SK-MEL-5 (cell line): ENCODE data around the gene TLX2. TPM values are rescaled to one million over a fixed set of nuclear protein-coding genes. Genes with fewer than 3 reads are reported as not detected.
A peak's percentile ranks its signal among the peaks of the same experiment; 100 is the strongest.
"Not testable (repeated sequence)": the region's sequence is repeated elsewhere in the genome, so short reads cannot be mapped to it uniquely, and the experiment has no call there.

Source experiments
- DNase-seq: peaks from one replicate; pipeline ENCODE4 v3.0.0-alpha.2; 2016; ENCODE audit warnings: low read depth, low spot score
- in situ Hi-C: cut with HindIII; loops from 2 replicates; pipeline ENCODE4 v1.10.0; 2016; ENCODE audit warnings: low sequenced_read_pairs, high pct_unique_total_duplicates, low pct_unique_long_range_greater_than_20kb
- polyA plus RNA-seq, 2 experiments: library from polyadenylated mRNA; depleted of rRNA; stranded (reverse); fragments of >200 nt; gene quantifications; 2 replicates each; pipeline ENCODE4 v1.2.3, GENCODE V29; 2015
- total RNA-seq: library from RNA; depleted of rRNA; stranded (reverse); fragments of >200 nt; shearing (Covaris generic); gene quantifications from 2 replicates; pipeline ENCODE4 v1.2.3, GENCODE V29; 2014; rRNA removed

Gene TLX2
- 0.16 and 0.55 TPM in 2 replicates for total RNA-seq
- 0.12 TPM in 1 of 2 replicates, not detected in the other for polyA plus RNA-seq (2015; cell fraction: cytosol; rRNA removed)
- polyA plus RNA-seq (2015; cell fraction: nucleus; rRNA removed), result not detected in 2 replicates

DNA sequence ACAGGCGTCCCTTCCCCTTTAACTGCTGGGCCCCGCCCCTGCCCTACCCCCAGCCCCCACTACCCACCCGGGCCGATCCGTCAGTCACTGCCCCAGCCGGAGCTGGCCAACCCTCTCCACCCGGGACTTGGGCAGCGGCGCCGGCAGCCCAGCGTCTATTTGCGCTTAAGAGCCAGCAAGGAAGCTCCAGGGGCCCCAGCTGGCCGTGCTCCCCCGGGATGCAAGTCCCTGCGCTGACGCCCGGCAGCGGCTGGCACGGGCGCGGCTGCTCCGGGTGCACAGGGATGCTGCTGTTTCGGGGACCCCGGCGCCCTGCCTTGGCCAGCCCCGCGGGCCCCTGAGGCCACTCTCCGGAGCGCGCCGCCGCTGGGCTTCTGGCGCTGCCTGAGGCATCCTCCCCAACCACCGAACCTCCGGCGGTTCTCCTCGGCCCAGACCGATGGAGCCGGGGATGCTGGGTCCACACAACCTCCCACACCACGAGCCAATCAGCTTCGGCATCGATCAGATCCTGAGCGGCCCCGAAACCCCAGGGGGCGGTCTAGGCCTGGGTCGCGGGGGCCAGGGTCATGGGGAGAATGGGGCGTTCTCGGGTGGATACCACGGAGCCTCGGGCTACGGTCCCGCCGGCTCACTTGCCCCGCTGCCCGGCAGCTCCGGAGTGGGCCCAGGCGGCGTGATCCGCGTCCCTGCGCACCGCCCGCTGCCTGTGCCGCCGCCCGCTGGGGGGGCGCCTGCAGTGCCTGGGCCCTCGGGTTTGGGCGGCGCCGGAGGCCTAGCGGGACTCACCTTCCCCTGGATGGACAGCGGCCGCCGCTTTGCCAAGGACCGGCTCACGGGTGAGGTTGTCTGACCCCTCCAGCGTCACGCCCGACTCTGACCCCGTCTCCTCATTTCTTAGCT lies at the start of gene TLX2:
TSS of gene TLX2 (plus strand) at position 83 of the 903 bp plus-strand sequence. CDS start at position 440, 357 bp downstream.
- in situ Hi-C loops, result no loop called here
- no peak for DNase-seq

DNA sequence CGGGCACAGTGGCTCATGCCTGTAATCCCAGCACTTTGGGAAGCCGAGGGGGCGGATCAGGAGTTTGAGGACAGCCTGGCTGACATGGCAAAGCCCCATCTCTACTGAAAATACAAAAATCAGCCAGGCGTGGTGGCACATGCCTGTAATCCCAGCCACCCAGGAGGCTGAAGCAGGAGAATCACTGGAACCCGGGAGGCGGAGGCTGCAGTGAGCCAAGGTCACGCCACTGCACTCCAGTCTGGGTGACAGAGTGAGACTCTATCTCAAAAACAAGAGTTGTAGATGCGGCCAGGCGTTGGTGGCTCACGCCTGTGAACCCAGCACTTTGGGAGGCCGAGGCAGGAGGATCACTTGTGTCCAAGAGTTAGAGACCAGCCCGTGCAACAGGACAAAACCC lies 43.5 kb upstream of the TLX2 start:
- DNase-seq, in situ Hi-C loops: not testable (repeated sequence)

DNA sequence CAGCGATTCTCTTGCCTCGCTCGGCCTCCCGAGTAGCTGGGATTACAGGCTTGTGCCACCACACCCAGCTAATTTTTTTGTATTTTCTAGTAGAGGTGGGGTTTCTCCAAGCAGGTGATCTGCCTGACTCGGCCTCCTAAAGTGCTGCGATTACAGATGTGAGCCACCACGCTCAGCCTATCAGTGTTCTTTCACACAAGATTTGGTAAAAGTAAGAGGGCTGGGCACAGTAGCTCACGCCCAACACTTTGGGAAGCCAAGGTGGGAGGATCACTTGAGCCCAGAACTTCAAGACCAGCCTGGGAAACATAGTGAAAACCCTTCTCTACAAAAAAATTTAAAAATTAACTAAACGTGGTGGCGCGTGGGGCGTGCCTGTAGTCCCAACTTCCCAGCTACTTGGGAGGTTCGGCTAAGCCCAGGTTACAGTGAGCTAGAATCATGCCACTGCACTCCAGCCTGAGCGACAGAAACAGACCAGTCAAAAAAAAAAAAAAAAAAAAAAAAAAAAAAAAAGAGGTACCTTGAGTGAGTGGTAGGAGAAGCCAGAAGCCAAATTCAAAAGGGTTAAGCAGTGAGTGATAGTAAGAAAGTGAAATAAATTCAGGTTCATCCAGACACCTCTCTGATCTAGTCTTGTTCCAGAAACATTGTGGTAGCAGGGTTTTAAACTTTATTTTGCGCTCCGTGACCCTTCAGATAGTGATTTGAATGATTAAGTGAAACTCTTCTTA lies 42.8 kb upstream of the TLX2 start:
- in situ Hi-C loops, result no loop called here
- DNase-seq, result no peak

DNA sequence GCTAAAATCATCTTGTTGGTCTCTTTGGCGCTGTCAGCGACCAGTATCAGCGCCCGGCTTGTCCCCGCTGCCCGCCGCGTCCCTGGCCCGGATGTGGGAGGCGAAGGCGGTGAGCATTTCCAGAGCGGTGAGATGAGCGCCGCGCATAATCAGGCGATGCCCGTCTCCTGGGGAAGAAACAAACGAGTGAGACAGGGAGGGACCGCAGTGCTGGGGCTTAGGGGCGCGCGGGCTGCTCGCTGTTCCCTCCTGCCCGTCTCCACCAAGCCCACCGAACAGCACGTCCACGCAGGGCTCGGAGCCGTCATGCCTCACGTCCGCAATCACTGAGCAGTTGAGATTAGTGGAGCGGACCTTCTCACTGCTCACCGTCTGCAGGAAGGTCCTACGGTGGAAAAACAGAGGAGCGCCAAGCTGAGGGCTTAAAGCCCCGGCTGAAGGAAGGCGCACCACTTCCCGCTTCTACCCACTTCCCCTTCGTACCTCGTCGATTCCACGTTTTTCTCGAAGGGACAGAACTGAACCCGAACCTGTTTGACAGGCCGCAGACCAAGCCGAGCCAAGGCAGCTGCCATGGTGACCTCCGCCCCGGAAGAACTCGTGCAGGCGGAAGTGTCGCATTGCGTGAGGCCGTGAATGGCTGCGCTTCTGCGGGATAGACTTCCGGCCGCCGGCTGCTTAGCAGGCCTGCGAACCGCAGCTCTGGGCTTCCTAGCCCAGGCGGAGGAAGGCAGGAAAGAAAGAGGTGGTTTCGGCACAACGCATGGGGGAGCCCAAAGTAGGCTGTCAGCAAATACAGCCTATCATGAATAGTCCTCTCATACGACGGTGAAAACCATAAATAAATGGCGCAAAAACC lies 41.9 kb upstream of the TLX2 start, which contains the start of gene MRPL53:
TSS of gene MRPL53 (minus strand) at position 595 of the 859 bp plus-strand sequence. CDS start at position 575, 20 bp downstream.
- peak; percentile 93 for DNase-seq
- in situ Hi-C loops, result no loop called here

DNA sequence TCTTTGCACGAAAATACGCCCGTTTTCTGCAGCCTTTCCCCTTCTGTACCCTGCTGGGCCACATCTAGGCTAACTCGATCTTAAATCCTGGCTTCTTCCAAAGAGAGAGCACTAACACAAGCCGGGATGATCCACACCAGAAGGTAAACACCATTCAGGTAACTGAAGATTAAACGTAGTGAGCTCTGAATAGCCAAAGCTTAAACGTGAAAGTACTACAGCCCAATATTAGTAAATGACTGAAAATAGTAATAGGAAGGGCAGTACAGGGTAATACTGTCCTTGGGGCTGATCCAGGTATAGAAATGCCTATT lies 41.3 kb upstream of the TLX2 start:
- in situ Hi-C loops, result no loop called here
- DNase-seq, result no peak

DNA sequence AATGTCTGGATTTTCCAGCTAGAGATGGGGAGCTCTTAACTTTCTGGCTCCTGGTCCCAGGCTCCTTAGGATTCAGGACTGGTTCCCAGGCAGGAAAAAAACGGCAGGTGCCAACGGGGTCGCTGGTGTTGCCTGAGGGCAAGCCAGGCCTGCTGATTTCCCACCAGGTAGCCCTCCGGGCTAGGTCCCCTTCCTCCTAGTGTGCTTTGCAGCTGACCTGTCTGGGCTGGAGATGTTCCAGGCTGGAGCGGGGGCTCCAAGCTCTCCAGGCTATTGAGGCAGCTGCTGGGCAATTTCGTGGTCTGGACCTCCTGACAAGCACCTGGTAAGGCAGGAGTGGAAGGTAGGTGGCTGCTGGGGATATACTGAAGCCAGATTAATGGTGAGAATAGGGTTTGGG lies 39.8 kb upstream of the TLX2 start:
- in situ Hi-C loops, result no loop called here
- DNase-seq, result no peak

DNA sequence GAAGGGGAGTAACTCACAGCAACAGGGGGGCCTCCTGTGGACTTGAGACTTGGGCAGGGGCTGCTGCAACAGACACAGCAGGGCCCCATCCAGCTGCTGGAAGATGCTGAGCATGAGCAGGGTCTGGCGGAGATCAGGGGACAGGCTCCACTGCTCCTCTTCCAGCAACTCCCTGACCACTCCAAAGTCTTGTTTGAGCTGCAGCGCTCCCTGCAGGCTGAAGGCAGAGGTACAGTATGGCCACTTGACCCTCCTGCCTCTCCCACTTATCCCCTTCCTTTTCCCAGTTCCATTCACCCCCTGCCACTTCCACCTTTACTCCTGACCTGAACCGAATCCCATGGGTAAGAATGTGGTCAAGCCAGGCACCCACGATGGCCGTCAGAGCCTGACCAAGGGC lies 39.4 kb upstream of the TLX2 start:
- peak; percentile 53 for DNase-seq
- in situ Hi-C loops, result no loop called here

DNA sequence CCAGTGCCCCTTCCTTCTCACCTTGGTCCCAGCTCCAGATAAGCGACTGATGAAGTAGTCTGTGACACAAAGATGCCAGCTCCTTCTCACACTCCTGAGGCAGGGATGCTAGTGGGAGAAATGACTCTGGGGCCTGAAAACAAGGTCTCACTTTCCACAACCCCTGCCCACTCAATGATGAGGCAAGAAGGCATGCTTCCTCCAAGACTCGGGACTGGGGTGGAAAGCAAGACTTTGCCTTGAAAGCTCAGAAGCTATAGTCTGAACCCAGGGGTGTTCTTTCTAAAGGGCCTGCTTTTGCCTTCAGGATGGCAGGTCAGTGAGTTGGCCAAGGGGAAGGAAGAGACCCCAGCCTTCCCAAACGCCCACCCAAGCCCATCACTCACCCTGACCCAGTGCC lies 32.8 kb upstream of the TLX2 start:
- no peak for DNase-seq
- in situ Hi-C loops, result no loop called here

DNA sequence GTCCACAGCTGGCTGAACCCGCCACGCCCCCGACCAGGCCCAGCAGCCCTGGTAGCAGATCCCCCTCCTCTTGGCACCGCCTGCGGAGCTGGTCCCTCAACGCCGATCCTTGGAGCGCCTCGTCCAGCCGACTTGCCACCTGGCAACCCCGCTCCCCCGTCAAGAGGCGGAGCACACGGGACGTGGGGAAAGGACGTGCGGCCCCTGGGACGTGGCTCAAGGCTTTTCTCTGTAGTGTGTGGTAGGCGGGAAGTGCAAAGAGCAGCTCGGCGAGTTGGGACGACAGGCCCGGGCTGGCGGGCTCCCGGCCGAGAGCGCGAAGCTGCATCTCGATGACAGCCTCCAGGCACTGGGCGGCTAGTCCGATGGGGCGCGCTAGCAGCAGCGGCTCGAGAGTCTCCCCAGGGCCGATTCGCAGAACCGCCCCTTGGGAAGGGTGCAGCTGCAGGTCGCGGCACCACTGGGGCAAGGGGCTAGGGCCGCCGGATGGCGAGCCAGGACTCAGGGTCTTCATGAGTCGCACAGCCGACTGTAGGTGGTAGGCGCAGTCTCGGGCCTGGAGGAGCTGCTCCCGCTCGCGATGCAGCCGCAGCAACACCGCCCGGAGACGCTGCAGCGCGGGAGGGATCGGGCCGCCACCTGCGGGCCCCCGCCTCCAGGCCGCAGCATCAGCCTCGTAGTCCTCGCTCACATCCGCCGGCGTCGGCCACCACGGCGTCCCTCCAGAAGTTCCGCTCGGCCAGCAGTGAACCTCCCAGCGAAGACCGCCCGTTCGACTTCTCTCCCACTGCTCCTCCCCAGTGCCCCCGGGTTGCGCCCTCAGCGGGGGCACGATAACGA lies 32.1 kb upstream of the TLX2 start:
- DNase-seq, result no peak

DNA sequence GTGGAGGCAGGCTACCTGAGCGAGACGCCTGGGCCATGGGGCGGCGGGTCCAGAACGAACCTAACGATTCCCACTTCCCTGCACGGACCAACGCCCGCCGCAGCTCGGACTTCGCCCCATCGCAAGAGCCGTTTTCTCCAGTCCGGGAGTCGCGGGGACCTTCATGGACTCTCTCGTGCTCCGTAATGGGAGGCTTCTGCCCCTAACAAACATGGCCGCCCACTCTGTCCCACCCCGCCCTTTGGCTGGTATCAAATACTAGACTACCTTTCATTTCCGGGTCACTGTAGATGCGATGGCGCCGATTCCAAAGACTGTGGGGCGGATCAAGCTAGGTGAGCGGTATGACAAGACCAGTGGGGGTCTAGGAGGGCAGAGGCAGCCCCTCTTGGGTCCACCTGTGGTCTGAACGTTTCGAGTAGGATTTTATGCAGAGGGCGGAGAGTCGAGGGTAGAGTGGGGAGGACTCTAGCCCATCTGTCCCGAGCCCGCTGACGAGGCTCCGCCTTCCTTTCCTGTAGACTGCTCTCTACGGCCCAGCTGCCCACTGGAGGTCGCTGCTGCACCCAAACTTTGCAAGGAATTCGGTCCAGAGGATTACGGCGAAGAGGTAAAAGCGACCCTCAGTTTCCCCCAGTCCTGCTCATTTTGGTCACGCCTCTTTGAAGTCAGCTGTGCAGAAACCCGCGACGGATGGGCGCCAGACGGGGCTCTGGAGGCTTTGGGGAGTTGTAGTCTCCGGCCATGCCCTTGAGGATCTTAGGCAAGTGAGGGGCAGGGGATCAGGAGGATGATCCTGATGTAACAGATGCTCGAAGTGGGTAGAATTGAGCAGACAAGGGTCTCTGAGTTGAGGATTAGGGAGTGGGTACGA lies 31.2 kb upstream of the TLX2 start, which contains the start of the genes CCDC142 and TTC31:
TSS of gene CCDC142 (minus strand) at position 198 of the 874 bp plus-strand sequence. CDS start at position 37, 161 bp downstream.
TSS of gene TTC31 (plus strand) at position 281 of the 874 bp plus-strand sequence. CDS start at position 296, 15 bp downstream.
- peak; percentile 97 for DNase-seq
- in situ Hi-C loops, result no loop called here

More for the DNA sequence above, 32.1 kb upstream of the TLX2 start:
- in situ Hi-C loops, result no loop called here

DNA sequence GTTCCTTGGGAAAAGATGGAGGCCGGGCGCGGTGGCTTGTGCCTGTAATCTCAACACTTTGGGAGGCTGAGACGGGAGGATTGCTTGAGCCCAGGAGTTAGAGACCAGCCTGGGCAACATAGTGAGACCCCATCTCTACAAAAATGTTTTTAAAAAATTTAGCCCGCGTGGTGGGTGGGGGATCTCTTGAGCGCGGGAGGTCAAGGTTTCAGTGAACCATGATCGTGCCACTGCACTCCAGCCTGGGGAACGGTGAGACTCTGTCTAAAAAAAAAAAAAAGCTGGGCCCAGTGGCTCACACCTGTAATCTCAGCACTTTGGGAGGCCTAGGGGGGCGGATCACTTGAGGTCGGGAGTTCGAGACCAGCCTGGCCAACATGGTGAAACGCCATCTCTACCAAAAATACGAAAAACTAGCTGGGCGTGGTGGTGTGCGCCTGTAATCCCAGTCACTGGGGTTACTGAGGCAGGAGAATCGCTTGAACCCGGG lies 30.5 kb upstream of the TLX2 start:
- DNase-seq, in situ Hi-C loops: not testable (repeated sequence)

DNA sequence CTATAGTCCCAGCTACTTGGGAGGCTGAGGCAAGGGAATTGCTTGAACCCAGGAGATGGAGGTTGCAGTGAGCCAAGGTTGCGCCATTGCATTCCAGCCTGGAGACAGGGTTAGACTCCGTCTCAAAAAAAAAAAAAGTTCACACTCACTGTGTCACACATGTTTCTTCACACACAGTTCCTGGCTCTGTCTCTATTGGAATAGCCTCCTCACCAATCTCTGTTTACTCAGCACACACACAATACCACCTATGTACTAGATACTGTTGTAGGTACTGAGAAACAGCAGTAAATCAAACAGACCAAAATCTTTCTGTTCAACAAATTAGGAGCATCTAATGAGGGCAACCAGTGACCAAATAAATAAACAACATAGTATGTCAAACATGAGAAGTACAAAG lies 28.1 kb upstream of the TLX2 start:
- in situ Hi-C loops, result no loop called here
- no peak for DNase-seq

DNA sequence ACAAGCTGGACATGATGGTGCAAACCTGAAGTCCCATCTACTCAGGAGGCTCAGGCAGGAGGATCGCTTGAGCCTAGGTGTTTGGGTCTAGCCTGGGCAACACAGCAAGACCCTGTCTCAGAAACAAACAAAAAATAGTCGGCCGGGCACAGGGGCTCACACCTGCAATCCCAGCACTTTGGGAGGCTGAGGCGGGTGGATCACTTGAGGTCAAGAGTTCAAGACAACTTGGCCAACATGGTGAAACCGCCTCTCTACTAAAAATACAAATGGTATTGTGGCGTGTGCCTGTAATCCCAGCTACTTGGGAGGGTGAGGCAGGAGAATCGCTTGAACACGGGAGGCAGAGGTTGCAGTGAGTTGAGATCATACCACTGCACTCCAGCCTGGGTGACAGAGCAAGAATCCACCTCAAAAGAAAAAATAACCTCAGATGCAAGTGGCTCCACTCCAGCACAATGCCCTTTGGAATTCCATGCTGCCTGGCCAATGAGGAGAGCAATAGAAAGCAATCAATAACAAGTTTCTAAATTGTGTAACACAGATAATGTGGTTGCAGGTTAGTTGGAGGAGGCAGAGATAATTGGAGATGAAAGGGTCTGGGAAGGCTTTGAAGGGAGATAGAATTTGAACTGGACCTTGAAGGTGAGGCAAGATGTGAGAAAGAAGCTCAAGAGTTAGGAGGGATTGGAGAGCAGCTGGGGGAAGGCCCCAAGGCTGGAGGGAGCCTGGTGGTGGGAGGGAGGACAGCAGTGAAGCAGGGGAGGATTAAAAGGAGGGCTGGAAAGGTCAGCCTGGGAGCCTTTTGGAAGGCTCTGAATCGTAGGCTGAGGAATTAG lies 25.4 kb upstream of the TLX2 start:
- in situ Hi-C loops, result no loop called here

DNA sequence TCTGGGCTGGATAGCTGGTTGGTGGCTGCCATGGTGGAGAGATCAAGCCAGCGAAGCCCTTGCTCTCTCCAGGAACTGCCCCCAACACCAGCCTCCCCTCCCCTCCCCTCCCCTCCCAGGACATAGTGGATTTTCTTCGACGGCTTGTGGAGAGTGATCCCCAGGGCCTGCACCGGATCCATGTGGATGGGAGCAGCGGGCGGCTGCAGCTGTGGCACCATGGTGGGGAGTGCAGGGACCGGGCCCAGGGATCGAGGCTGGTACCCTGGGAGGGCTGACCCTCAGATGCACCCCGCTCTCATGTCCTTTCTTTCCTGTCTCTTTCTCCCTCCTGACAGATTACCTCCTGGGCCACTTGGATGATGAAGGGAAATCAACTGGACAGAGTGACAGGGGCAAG lies 24.3 kb upstream of the TLX2 start:
- no peak for DNase-seq
- in situ Hi-C loops, result no loop called here

More for the DNA sequence above, 25.4 kb upstream of the TLX2 start:
- DNase-seq, result no peak
